GM10266 (cell line): Measurements from ENCODE around the gene LRRC37A3.
"Not testable (repeated sequence)": the region's sequence is repeated elsewhere in the genome, so short reads cannot be mapped to it uniquely, and the experiment has no call there.

Experiments used
- DNase-seq: peaks from one replicate; pipeline ENCODE4 v3.0.0; 2012; ENCODE audit errors: extremely low spot score
- CTCF ChIP-seq: IDR thresholded peaks from 2 replicates; pipeline ENCODE4 v1.5.1; 2012; ENCODE audit warnings: mild to moderate bottlenecking, low read depth; ENCODE audit not compliant: control insufficient read depth, insufficient read depth; ENCODE audit errors: missing control alignments

Gene LRRC37A3

GRCh38 chr17:64919289-64920025 is at the start of gene LRRC37A3:
LRRC37A3 (minus strand) TSS chr17:64919478; CDS start chr17:64897257, 22,221 bp downstream.
- DNase-seq, result peak; percentile 91
- TF ChIP-seq CTCF, result peak; percentile 98

- DNase-seq, result peak; percentile 71
These were observed 46.6 kb upstream of the LRRC37A3 start for GRCh38 chr17:64965873-64966287.

- DNase-seq, result not testable (repeated sequence)
These were observed 46.1 kb upstream of the LRRC37A3 start for GRCh38 chr17:64965256-64965872.

GRCh38 chr17:64964796-64965195 is 45.5 kb upstream of the LRRC37A3 start:
- no peak for TF ChIP-seq CTCF

GRCh38 chr17:64963814-64964213 is 44.5 kb upstream of the LRRC37A3 start:
- not testable (repeated sequence) for DNase-seq
- peak; percentile 30 for TF ChIP-seq CTCF

More at GRCh38 chr17:64964796-64965195, 45.5 kb upstream of the LRRC37A3 start:
- no peak for DNase-seq

- peak; percentile 51 for TF ChIP-seq CTCF
- DNase-seq, result not testable (repeated sequence)
These were observed 42.5 kb upstream of the LRRC37A3 start for GRCh38 chr17:64961563-64962378.

- TF ChIP-seq CTCF, result no peak
These were observed 32.6 kb upstream of the LRRC37A3 start for GRCh38 chr17:64951877-64952276.

GRCh38 chr17:64950871-64951270 is 31.6 kb upstream of the LRRC37A3 start:
- TF ChIP-seq CTCF, result no peak
- DNase-seq, result no peak

More at GRCh38 chr17:64951877-64952276, 32.6 kb upstream of the LRRC37A3 start:
- DNase-seq, result no peak
